ENCODE results near the gene CIZ1.
A peak's percentile ranks its signal among the peaks of the same experiment; 100 is the strongest.
"Not testable (repeated sequence)": the region's sequence is repeated elsewhere in the genome, so short reads cannot be mapped to it uniquely, and the experiment has no call there.

The CIZ1 gene

DNA sequence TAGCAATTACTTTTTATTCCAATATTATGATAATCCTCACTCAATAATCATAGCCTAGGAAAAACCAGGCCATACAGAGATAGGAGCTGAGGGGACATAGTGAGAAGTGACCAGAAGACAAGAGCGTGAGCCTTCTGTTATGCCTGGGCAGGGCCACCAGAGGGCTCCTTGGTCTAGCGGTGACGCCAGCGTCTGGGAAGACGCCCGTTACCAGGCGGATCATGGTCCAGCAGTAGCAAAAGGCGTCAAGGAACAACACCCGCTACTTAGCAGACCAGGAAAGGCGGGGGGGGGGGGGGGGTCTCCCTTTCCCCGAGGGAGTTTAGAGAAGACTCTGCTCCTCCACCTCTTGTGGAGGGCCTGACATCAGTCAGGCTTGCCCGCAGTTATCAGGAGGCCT lies 9.9 kb downstream of the CIZ1 start:
- peak; percentile 30; the same call in 1 of the 2 replicates for TF ChIP-seq CTCF (IDR thresholded peaks at IDR 0.05; ENCODE audit: low read depth, low read length)
- not testable (repeated sequence) for H3K4me3 ChIP-seq (ENCODE audit: low read depth, low read length)

- no peak overlapping the region for H3K4me3 ChIP-seq (ENCODE audit: low read depth, low read length)
- TF ChIP-seq CTCF (IDR thresholded peaks at IDR 0.05; ENCODE audit: low read depth, low read length), result no peak
These were observed 10.9 kb downstream of the CIZ1 start for GRCh38 chr9:128180447-128180846.

DNA sequence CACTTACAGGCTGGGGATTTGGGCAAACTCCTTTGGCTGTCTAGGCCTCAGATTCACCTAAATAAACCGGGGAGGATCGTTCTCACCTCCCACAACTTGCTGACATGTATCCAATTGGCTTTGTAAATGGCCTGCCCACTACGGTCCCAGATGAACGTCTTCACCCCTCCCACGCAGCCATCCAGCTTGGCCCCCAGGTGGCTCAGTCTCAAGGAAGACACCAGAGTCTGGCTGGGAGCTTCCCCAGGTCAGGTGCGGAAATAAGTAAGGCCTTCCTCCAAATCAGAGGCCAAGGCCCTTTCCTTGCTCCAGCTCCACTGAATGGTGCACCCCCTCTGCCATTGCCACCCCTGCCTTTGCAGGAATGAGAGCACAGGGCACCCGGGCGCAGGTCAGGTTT lies 11.4 kb downstream of the CIZ1 start:
- H3K4me3 ChIP-seq (ENCODE audit: low read depth, low read length), result no peak overlapping the region
- TF ChIP-seq CTCF (IDR thresholded peaks at IDR 0.05; ENCODE audit: low read depth, low read length), result no peak

- H3K4me3 ChIP-seq (ENCODE audit: low read depth, low read length), result no peak overlapping the region
- TF ChIP-seq CTCF (IDR thresholded peaks at IDR 0.05; ENCODE audit: low read depth, low read length), result no peak
These were observed 12.5 kb downstream of the CIZ1 start for GRCh38 chr9:128178806-128179431.

- TF ChIP-seq CTCF (IDR thresholded peaks at IDR 0.05; ENCODE audit: low read depth, low read length), result no peak
- H3K4me3 ChIP-seq (ENCODE audit: low read depth, low read length), result peak overlapping the region; percentile 27
These were observed 15.6 kb downstream of the CIZ1 start for GRCh38 chr9:128175726-128176125.

GRCh38 chr9:128175102-128175563 lies 16.2 kb downstream of the CIZ1 start:
- TF ChIP-seq CTCF (IDR thresholded peaks at IDR 0.05; ENCODE audit: low read depth, low read length), result no peak
- peak overlapping the region; percentile 27 for H3K4me3 ChIP-seq (ENCODE audit: low read depth, low read length)

GRCh38 chr9:128174062-128174461 lies 17.3 kb downstream of the CIZ1 start:
- H3K4me3 ChIP-seq (ENCODE audit: low read depth, low read length), result no peak overlapping the region
- TF ChIP-seq CTCF (IDR thresholded peaks at IDR 0.05; ENCODE audit: low read depth, low read length), result no peak
